Activated naive CD4-positive, alpha-beta T cell treated with anti-CD3 and anti-CD28 coated beads, Interleukin-2, amount 10 ng/mL, durations not matched to agents 7 days and 5 days (primary cell): Measurements from ENCODE around the gene EZH1.
"Not testable (repeated sequence)": the region's sequence is repeated elsewhere in the genome, so short reads cannot be mapped to it uniquely, and the experiment has no call there.

Experiments used
- CTCF ChIA-PET: fragments of 350-600 bp; sonication (Branson Sonifier 250); formaldehyde crosslinking; loops from one replicate; lab custom pipeline; 2021; ENCODE audit warnings: antibody characterized with exemption; lab: Charles Lee
- DNase-seq: peaks from one replicate; pipeline ENCODE4 v3.0.0-alpha.2; 2020
- H3K27ac Mint-ChIP-seq: one replicate; pipeline ENCODE4 v1.8.0; 2021; ENCODE audit warnings: mild to moderate bottlenecking, moderate library complexity, mixed read lengths
- H3K27me3 Mint-ChIP-seq: one replicate; pipeline ENCODE4 v1.8.0; 2021; ENCODE audit warnings: mild to moderate bottlenecking, mixed read lengths
- H3K36me3 Mint-ChIP-seq: one replicate; pipeline ENCODE4 v1.8.0; 2021; ENCODE audit warnings: mixed read lengths
- H3K4me1 Mint-ChIP-seq: one replicate; pipeline ENCODE4 v1.8.0; 2021; ENCODE audit warnings: mixed read lengths
- H3K4me3 Mint-ChIP-seq: one replicate; pipeline ENCODE4 v1.8.0; 2021; ENCODE audit warnings: mild to moderate bottlenecking, moderate library complexity, mixed read lengths
- H3K9me3 Mint-ChIP-seq: one replicate; pipeline ENCODE4 v1.8.0; 2021; ENCODE audit warnings: mixed read lengths

EZH1 gene

DNA sequence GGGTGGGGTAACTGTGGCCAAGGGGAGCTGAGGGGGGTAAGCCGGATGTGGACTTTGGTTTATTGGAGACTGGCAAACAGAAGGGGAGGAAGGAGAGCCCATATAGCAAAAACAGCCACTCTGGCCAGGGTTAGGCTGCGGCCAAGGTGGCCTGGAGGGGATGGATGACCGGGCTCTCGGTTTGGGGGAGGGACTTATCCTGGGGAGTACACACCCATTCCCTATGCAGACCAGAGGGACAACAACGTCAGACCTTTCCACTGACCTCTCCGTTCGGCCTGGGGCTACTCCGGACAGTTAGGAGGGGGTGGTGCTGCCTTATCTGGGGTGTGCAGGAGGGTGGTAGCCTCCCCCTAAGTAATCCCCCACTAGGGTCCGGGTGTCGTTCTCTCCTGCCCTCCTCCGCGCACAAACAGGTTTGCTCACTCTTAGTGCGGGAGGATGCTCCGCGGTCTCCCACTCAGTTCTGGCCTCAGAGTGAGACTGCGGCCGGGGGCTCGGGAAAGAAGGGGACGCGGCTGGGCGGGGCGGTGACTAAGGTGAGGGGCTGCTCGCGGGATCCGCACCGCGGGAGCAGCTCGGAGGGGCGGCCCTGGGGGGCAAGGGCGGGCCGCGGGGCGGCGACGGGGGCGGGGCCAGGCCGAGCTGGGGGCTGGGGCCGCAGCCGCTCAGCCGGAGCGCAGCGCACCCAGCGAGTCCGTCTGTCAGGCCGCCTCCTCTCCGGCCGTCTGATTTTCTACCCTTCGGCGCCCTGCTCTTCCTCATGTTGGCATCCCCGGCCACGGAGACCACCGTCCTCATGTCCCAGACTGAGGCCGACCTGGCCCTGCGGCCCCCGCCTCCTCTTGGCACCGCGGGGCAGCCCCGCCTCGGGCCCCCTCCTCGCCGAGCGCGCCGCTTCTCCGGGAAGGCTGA is 35.4 kb upstream of the EZH1 start, which contains the start of gene WNK4:
TSS of gene WNK4 (plus strand) at position 675 of the 915 bp plus-strand sequence. CDS start at position 764, 89 bp downstream.
- Mint-ChIP-seq H3K4me1 (peaks cover 26% of the 10 kb centered on the region), H3K27me3 (peaks cover 62% of the 10 kb centered on the region), H3K9me3 (no peaks in the 10 kb centered on the region), H3K4me3 (no peak within 1 kb of the TSS), H3K36me3 (peaks cover 30% of the 10 kb centered on the region), H3K27ac (no peak within 1 kb of the TSS)
- CTCF ChIA-PET, result interaction anchor here (1.0 kb wide), 1 partner anchor 40 kb away, joined by 3 read pairs; no protein-coding TSS in a partner anchor
- no peak for DNase-seq

- DNase-seq, result no peak
- CTCF ChIA-PET, result no interaction called here
- Mint-ChIP-seq H3K27ac (no peak overlapping the region), H3K4me1 (peaks cover 28% of the 10 kb centered on the region), H3K4me3 (no peak overlapping the region), H3K27me3 (peaks cover 54% of the 10 kb centered on the region), H3K36me3 (peaks cover 37% of the 10 kb centered on the region), H3K9me3 (no peaks in the 10 kb centered on the region)
Measured at GRCh38 chr17:42779304-42779935, 34.6 kb upstream of the EZH1 start.

- Mint-ChIP-seq H3K9me3 (no peaks in the 10 kb centered on the region), H3K4me1 (peaks cover 31% of the 10 kb centered on the region), H3K4me3 (no peak overlapping the region), H3K27me3 (peaks cover 45% of the 10 kb centered on the region), H3K27ac (no peak overlapping the region), H3K36me3 (peaks cover 46% of the 10 kb centered on the region)
- CTCF ChIA-PET, result interaction anchor here (0.6 kb wide), 1 partner anchor 98 kb away, joined by 3 read pairs; no protein-coding TSS in a partner anchor
- DNase-seq, result no peak
Measured at GRCh38 chr17:42778570-42778969, 33.7 kb upstream of the EZH1 start.

DNA sequence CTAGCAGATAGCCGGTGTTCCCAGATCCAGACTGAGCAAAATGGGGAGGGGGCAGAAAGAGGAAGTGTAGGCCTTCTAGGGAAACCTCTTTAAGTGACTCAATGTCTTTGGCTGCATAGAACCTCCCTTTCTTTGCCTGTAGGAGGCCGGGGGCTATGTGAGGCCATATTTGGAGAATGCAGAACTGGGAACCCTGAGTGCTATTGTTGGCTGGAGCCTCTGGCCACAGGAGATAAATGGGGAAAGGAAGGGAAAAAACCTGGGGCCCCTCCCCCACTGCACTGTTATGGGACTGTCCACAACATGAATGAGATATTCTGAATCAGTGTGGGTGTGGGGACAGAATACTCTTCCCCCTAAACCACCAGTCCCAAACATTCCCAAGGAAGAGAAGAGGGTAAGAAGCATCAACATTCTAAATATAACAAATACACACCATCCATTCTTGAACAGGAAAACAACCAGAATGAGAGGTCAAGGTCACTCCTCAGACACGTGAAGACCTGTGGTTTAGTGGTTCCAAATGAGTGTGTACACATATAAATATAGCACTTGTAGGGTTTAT is 30.8 kb upstream of the EZH1 start:
- Mint-ChIP-seq H3K27ac (no peak overlapping the region), H3K36me3 (peaks cover 51% of the 10 kb centered on the region), H3K27me3 (peaks cover 16% of the 10 kb centered on the region), H3K4me1 (peaks cover 43% of the 10 kb centered on the region), H3K9me3 (no peaks in the 10 kb centered on the region), H3K4me3 (no peak overlapping the region)
- no peak for DNase-seq
- CTCF ChIA-PET, result no interaction called here

- Mint-ChIP-seq H3K36me3 (peaks cover 44% of the 10 kb centered on the region), H3K27me3 (peaks cover 2% of the 10 kb centered on the region), H3K27ac (peak overlapping the region; percentile 90), H3K4me3 (peak overlapping the region; percentile 97), H3K4me1 (peaks cover 37% of the 10 kb centered on the region), H3K9me3 (no peaks in the 10 kb centered on the region)
- no peak for DNase-seq
- CTCF ChIA-PET, result interaction anchor here (1.6 to 2.6 kb wide), 3 partner anchors 11 to 196 kb away, joined by 6 to 18 read pairs (median 9); no protein-coding TSS in a partner anchor
Measured at GRCh38 chr17:42774066-42774745, 29.4 kb upstream of the EZH1 start.

- Mint-ChIP-seq H3K4me3 (peak within 1 kb of the TSS; percentile 97), H3K4me1 (peaks cover 37% of the 10 kb centered on the region), H3K36me3 (peaks cover 38% of the 10 kb centered on the region), H3K9me3 (no peaks in the 10 kb centered on the region), H3K27me3 (peaks cover 6% of the 10 kb centered on the region), H3K27ac (peak within 1 kb of the TSS; percentile 90)
- DNase-seq, result peak; percentile 80
- CTCF ChIA-PET, result interaction anchor here (1.6 to 2.6 kb wide), 3 partner anchors 11 to 195 kb away, joined by 6 to 18 read pairs (median 9); no protein-coding TSS in a partner anchor
Measured at GRCh38 chr17:42773290-42774035, 28.6 kb upstream of the EZH1 start, which contains the start of gene VPS25. TSS of gene VPS25 (plus strand) at chr17:42773449. CDS start at chr17:42773476, 27 bp downstream.

DNA sequence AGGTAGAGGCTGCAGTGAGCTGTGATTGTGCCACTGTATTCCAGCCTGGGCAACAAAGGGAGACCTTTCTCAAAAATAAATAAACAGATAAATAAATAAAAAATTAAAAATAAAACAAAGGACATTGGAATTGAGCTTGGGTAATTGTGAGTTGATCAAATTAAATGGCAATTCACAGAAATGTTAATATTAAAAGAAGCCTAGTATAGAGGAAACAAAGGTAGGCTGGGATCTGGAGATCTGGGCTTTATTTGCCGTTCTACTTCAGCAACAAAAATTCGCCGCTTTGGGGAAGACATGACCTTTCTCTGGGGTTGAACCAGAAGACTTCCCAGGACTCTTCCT is 28.1 kb upstream of the EZH1 start:
- no peak for DNase-seq
- H3K27ac Mint-ChIP-seq, result peak overlapping the region; percentile 90
- H3K9me3 Mint-ChIP-seq, result no peaks in the 10 kb centered on the region
- CTCF ChIA-PET, result interaction anchor here (1.6 to 2.6 kb wide), 3 partner anchors 10 to 194 kb away, joined by 6 to 18 read pairs (median 9); no protein-coding TSS in a partner anchor
- peak overlapping the region; percentile 97 for H3K4me3 Mint-ChIP-seq
- peaks cover 11% of the 10 kb centered on the region for H3K27me3 Mint-ChIP-seq
- H3K36me3 Mint-ChIP-seq, result peaks cover 35% of the 10 kb centered on the region
- H3K4me1 Mint-ChIP-seq, result peaks cover 37% of the 10 kb centered on the region

- not testable (repeated sequence) for H3K27ac Mint-ChIP-seq, H3K9me3 Mint-ChIP-seq, H3K4me3 Mint-ChIP-seq, DNase-seq
- Mint-ChIP-seq H3K4me1 (peaks cover 30% of the 10 kb centered on the region), H3K27me3 (peaks cover 35% of the 10 kb centered on the region), H3K36me3 (peaks cover 18% of the 10 kb centered on the region)
- CTCF ChIA-PET, result interaction anchor here (1.4 kb wide), 1 partner anchor 192 kb away, joined by 3 read pairs; no protein-coding TSS in a partner anchor
Measured at GRCh38 chr17:42769964-42770363, 25.1 kb upstream of the EZH1 start.

DNA sequence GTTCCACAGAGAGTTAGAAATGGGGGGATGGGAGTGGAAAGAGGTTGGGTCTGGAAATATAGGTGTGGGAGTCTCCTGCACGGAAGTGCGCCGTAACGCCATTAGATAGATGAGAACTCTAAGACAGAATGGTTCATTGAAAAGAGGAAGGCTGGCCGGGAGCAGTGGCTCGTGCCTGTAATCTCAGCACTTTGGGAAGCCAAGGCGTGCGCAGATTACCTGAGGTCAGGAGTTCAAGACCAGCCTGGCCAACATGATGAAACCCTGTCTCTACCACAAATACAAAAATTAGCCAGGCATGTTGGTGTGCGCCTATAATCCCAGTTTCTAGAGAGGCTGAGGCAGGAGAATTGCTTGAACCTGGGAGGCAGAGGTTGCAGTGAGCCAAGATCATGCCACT is 23.2 kb upstream of the EZH1 start:
- H3K9me3 Mint-ChIP-seq, H3K36me3 Mint-ChIP-seq, CTCF ChIA-PET, H3K4me3 Mint-ChIP-seq, H3K27ac Mint-ChIP-seq, DNase-seq: not testable (repeated sequence)
- Mint-ChIP-seq H3K4me1 (peaks cover 13% of the 10 kb centered on the region), H3K27me3 (peaks cover 51% of the 10 kb centered on the region)

GRCh38 chr17:42767512-42767911 is 22.7 kb upstream of the EZH1 start:
- Mint-ChIP-seq H3K9me3 (no peaks in the 10 kb centered on the region), H3K27ac (no peak overlapping the region), H3K36me3 (no peaks in the 10 kb centered on the region), H3K4me1 (peaks cover 10% of the 10 kb centered on the region), H3K4me3 (no peak overlapping the region), H3K27me3 (peaks cover 56% of the 10 kb centered on the region)
- no peak for DNase-seq
- CTCF ChIA-PET, result no interaction called here

DNA sequence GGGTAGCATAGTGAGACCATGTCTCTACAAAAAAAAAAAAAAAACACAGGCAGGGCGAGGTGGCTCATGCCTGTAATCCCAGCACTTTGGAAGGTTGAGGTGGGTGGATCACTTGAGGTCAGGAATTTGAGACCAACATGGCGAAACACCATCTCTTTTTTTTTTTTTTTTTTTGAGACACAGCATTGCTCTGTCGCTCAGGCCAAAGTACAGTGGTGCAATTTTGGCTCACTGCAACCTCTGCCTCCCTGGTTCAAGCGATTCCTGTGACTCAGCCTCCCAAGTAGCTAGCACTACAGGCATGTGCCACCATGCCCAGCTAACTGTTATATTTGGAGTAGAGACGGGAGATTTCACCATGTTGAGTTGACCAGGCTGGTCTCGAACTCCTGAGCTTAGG is 21.3 kb upstream of the EZH1 start:
- H3K9me3 Mint-ChIP-seq, result no peaks in the 10 kb centered on the region
- peaks cover 69% of the 10 kb centered on the region for H3K27me3 Mint-ChIP-seq
- CTCF ChIA-PET, result no interaction called here
- no peaks in the 10 kb centered on the region for H3K36me3 Mint-ChIP-seq
- H3K27ac Mint-ChIP-seq, result no peak overlapping the region
- H3K4me1 Mint-ChIP-seq, result peaks cover 8% of the 10 kb centered on the region
- no peak for DNase-seq
- no peak overlapping the region for H3K4me3 Mint-ChIP-seq

- no peaks in the 10 kb centered on the region for H3K36me3 Mint-ChIP-seq
- H3K4me1 Mint-ChIP-seq, result peaks cover 12% of the 10 kb centered on the region
- CTCF ChIA-PET, result interaction anchor here (0.9 to 5.3 kb wide), 6 partner anchors 11 to 183 kb away, joined by 3 to 77 read pairs (median 11); partner anchors contain the start of genes PSMC3IP and VPS25
- H3K4me3 Mint-ChIP-seq, result peak overlapping the region; percentile 28
- no peak overlapping the region for H3K27ac Mint-ChIP-seq
- H3K9me3 Mint-ChIP-seq, result no peaks in the 10 kb centered on the region
- no peak for DNase-seq
- H3K27me3 Mint-ChIP-seq, result peaks cover 91% of the 10 kb centered on the region
Measured at GRCh38 chr17:42761638-42762037, 16.8 kb upstream of the EZH1 start.
